Stimulated activated effector memory CD8-positive, alpha-beta T cell treated with anti-CD3 and anti-CD28 coated beads, Interleukin-12 subunit alpha, Interleukin-12 subunit beta, amount 100 ng/mL, for 72 hours (primary cell): Measurements from ENCODE around the gene HPCAL4.

Experiments used
- ATAC-seq: fragments of 150-1000 bp; cut with Tn5 transposase; 2 replicates; pipeline ENCODE4 v1.10.0; 2021
- DNase-seq, 2 donors: peaks; one replicate each; pipeline ENCODE4 v3.0.0; 2021 to 2022; ENCODE audit warnings: low spot score in 2 of 2
- H3K27ac Mint-ChIP-seq: one replicate; pipeline ENCODE4 v1.8.0; 2022; ENCODE audit warnings: mild to moderate bottlenecking, mixed read lengths
- H3K36me3 Mint-ChIP-seq: one replicate; pipeline ENCODE4 v1.8.0; 2022; ENCODE audit warnings: mild to moderate bottlenecking, mixed read lengths
- H3K4me1 Mint-ChIP-seq: one replicate; pipeline ENCODE4 v1.8.0; 2022; ENCODE audit warnings: mixed read lengths
- H3K4me3 Mint-ChIP-seq: one replicate; pipeline ENCODE4 v1.8.0; 2022; ENCODE audit warnings: mild to moderate bottlenecking, mixed read lengths
- H3K9me3 Mint-ChIP-seq: one replicate; pipeline ENCODE4 v1.8.0; 2022; ENCODE audit warnings: mixed read lengths

HPCAL4 gene

GRCh38 chr1:39717809-39718208, 26.6 kb upstream of the HPCAL4 start:
- H3K4me1 Mint-ChIP-seq = no peaks in the 10 kb centered on the region
- DNase-seq (no peak), ATAC-seq (no peak)
- no peaks in the 10 kb centered on the region for H3K36me3 Mint-ChIP-seq
- no peak overlapping the region for H3K4me3 Mint-ChIP-seq
- no peak overlapping the region for H3K27ac Mint-ChIP-seq
- no peaks in the 10 kb centered on the region for H3K9me3 Mint-ChIP-seq

GRCh38 chr1:39713557-39713956, 22.3 kb upstream of the HPCAL4 start:
- no peak overlapping the region for H3K4me3 Mint-ChIP-seq
- H3K36me3 Mint-ChIP-seq = no peaks in the 10 kb centered on the region
- no peaks in the 10 kb centered on the region for H3K4me1 Mint-ChIP-seq
- H3K27ac Mint-ChIP-seq = no peak overlapping the region
- no peak for DNase-seq
- H3K9me3 Mint-ChIP-seq = no peaks in the 10 kb centered on the region
- ATAC-seq = no peak

- H3K9me3 Mint-ChIP-seq = no peaks in the 10 kb centered on the region
- ATAC-seq (no peak), DNase-seq (no peak)
- no peak overlapping the region for H3K4me3 Mint-ChIP-seq
- no peaks in the 10 kb centered on the region for H3K36me3 Mint-ChIP-seq
- no peaks in the 10 kb centered on the region for H3K4me1 Mint-ChIP-seq
- peak overlapping the region; percentile 13 for H3K27ac Mint-ChIP-seq
These were observed 20.7 kb upstream of the HPCAL4 start for GRCh38 chr1:39711966-39712340.

- Mint-ChIP-seq H3K36me3 (no peaks in the 10 kb centered on the region), H3K9me3 (no peaks in the 10 kb centered on the region), H3K27ac (peak overlapping the region; percentile 13), H3K4me3 (no peak overlapping the region), H3K4me1 (no peaks in the 10 kb centered on the region)
- DNase-seq (no peak), ATAC-seq (no peak)
These were observed 20.1 kb upstream of the HPCAL4 start for GRCh38 chr1:39711104-39711965.

GRCh38 chr1:39707506-39707905, 16.3 kb upstream of the HPCAL4 start:
- Mint-ChIP-seq H3K9me3 (no peaks in the 10 kb centered on the region), H3K4me3 (no peak overlapping the region), H3K27ac (no peak overlapping the region), H3K36me3 (no peaks in the 10 kb centered on the region), H3K4me1 (no peaks in the 10 kb centered on the region)
- ATAC-seq (no peak), DNase-seq (no peak)

- H3K36me3 Mint-ChIP-seq = no peaks in the 10 kb centered on the region
- DNase-seq (no peak), ATAC-seq (no peak)
- H3K27ac Mint-ChIP-seq = no peak overlapping the region
- H3K4me3 Mint-ChIP-seq = no peak overlapping the region
- H3K9me3 Mint-ChIP-seq = no peaks in the 10 kb centered on the region
- no peaks in the 10 kb centered on the region for H3K4me1 Mint-ChIP-seq
These were observed 13.5 kb upstream of the HPCAL4 start for GRCh38 chr1:39704757-39705156.

GRCh38 chr1:39701049-39701439, 9.8 kb upstream of the HPCAL4 start:
- DNase-seq (no peak), ATAC-seq (no peak)
- Mint-ChIP-seq H3K4me1 (no peaks in the 10 kb centered on the region), H3K36me3 (no peaks in the 10 kb centered on the region), H3K27ac (no peak overlapping the region), H3K9me3 (no peaks in the 10 kb centered on the region), H3K4me3 (no peak overlapping the region)

- H3K4me1 Mint-ChIP-seq = peaks cover 1% of the 10 kb centered on the region
- ATAC-seq (no peak), DNase-seq (no peak)
- H3K9me3 Mint-ChIP-seq = no peaks in the 10 kb centered on the region
- H3K36me3 Mint-ChIP-seq = no peaks in the 10 kb centered on the region
- no peak overlapping the region for H3K27ac Mint-ChIP-seq
- H3K4me3 Mint-ChIP-seq = no peak overlapping the region
These were observed 9.1 kb upstream of the HPCAL4 start for GRCh38 chr1:39700348-39700747.

- DNase-seq = no peak
- no peaks in the 10 kb centered on the region for H3K36me3 Mint-ChIP-seq
These were observed 8.2 kb upstream of the HPCAL4 start for GRCh38 chr1:39699419-39699818.

GRCh38 chr1:39698568-39698967, 7.3 kb upstream of the HPCAL4 start:
- no peaks in the 10 kb centered on the region for H3K9me3 Mint-ChIP-seq
- H3K4me3 Mint-ChIP-seq = no peak overlapping the region
- H3K27ac Mint-ChIP-seq = no peak overlapping the region
- no peaks in the 10 kb centered on the region for H3K36me3 Mint-ChIP-seq
- DNase-seq = no peak
- no peak for ATAC-seq
- peaks cover 9% of the 10 kb centered on the region for H3K4me1 Mint-ChIP-seq

More at GRCh38 chr1:39699419-39699818, 8.2 kb upstream of the HPCAL4 start:
- Mint-ChIP-seq H3K4me1 (peaks cover 9% of the 10 kb centered on the region), H3K27ac (no peak overlapping the region), H3K9me3 (no peaks in the 10 kb centered on the region), H3K4me3 (no peak overlapping the region)
- no peak for ATAC-seq

GRCh38 chr1:39696448-39696847, 5.2 kb upstream of the HPCAL4 start:
- H3K27ac Mint-ChIP-seq = no peak overlapping the region
- DNase-seq (no peak), ATAC-seq (no peak)
- no peaks in the 10 kb centered on the region for H3K9me3 Mint-ChIP-seq
- H3K36me3 Mint-ChIP-seq = no peaks in the 10 kb centered on the region
- no peak overlapping the region for H3K4me3 Mint-ChIP-seq
- peaks cover 9% of the 10 kb centered on the region for H3K4me1 Mint-ChIP-seq

GRCh38 chr1:39695016-39695415, 3.8 kb upstream of the HPCAL4 start:
- no peaks in the 10 kb centered on the region for H3K36me3 Mint-ChIP-seq
- H3K4me3 Mint-ChIP-seq = no peak overlapping the region
- H3K27ac Mint-ChIP-seq = no peak overlapping the region
- ATAC-seq (no peak), DNase-seq (no peak)
- no peaks in the 10 kb centered on the region for H3K9me3 Mint-ChIP-seq
- H3K4me1 Mint-ChIP-seq = peaks cover 21% of the 10 kb centered on the region

- H3K4me3 Mint-ChIP-seq = no peak overlapping the region
- no peaks in the 10 kb centered on the region for H3K9me3 Mint-ChIP-seq
- H3K36me3 Mint-ChIP-seq = no peaks in the 10 kb centered on the region
- ATAC-seq (peak; percentile 50), DNase-seq (no peak)
- peaks cover 22% of the 10 kb centered on the region for H3K4me1 Mint-ChIP-seq
- H3K27ac Mint-ChIP-seq = no peak overlapping the region
These were observed 2.8 kb upstream of the HPCAL4 start for GRCh38 chr1:39694026-39694425.

GRCh38 chr1:39692152-39693074, 1.2 kb upstream of the HPCAL4 start:
- H3K36me3 Mint-ChIP-seq = no peaks in the 10 kb centered on the region
- ATAC-seq (no peak), DNase-seq (no peak)
- H3K4me1 Mint-ChIP-seq = peaks cover 22% of the 10 kb centered on the region
- H3K4me3 Mint-ChIP-seq = peak overlapping the region; percentile 75
- no peak overlapping the region for H3K27ac Mint-ChIP-seq
- H3K9me3 Mint-ChIP-seq = no peaks in the 10 kb centered on the region

GRCh38 chr1:39690794-39691382, 345 bp downstream of the HPCAL4 start:
- peak overlapping the region; percentile 53 for H3K27ac Mint-ChIP-seq
- ATAC-seq (no peak), DNase-seq (no peak)
- no peaks in the 10 kb centered on the region for H3K36me3 Mint-ChIP-seq
- H3K4me3 Mint-ChIP-seq = peak overlapping the region; percentile 75
- H3K9me3 Mint-ChIP-seq = no peaks in the 10 kb centered on the region
- peaks cover 22% of the 10 kb centered on the region for H3K4me1 Mint-ChIP-seq
